NCI-H1694 treated with DMSO at 0.1 percent for 48 hours (cell line): Measurements from ENCODE around the gene CTNNA3.
"Not testable (repeated sequence)": the region's sequence is repeated elsewhere in the genome, so short reads cannot be mapped to it uniquely, and the experiment has no call there.

Source experiments
- DNase-seq: peaks from one replicate; lab custom pipeline; 2025; lab: John Stamatoyannopoulos, UW

The CTNNA3 gene

GRCh38 chr10:67602268-67602950, 93.6 kb downstream of the CTNNA3 start:
- no peak for DNase-seq

GRCh38 chr10:67599597-67599996, 96.4 kb downstream of the CTNNA3 start:
- no peak for DNase-seq

GRCh38 chr10:67596641-67597040, 99.4 kb downstream of the CTNNA3 start:
- DNase-seq, result no peak

GRCh38 chr10:67587771-67588170, 108.2 kb downstream of the CTNNA3 start:
- DNase-seq, result no peak

GRCh38 chr10:67575532-67575931, 120.5 kb downstream of the CTNNA3 start:
- no peak for DNase-seq

GRCh38 chr10:67573484-67573883, 122.5 kb downstream of the CTNNA3 start:
- DNase-seq, result no peak

- DNase-seq, result no peak
Measured at GRCh38 chr10:67571503-67571902, 124.5 kb downstream of the CTNNA3 start.

GRCh38 chr10:67558311-67558710, 137.7 kb downstream of the CTNNA3 start:
- DNase-seq, result not testable (repeated sequence)

GRCh38 chr10:67553254-67553653, 142.7 kb downstream of the CTNNA3 start:
- no peak for DNase-seq

GRCh38 chr10:67550838-67551402, 145.1 kb downstream of the CTNNA3 start:
- DNase-seq, result no peak

- DNase-seq, result no peak
Measured at GRCh38 chr10:67550046-67550445, 145.9 kb downstream of the CTNNA3 start.

GRCh38 chr10:67549390-67549789, 146.6 kb downstream of the CTNNA3 start:
- no peak for DNase-seq

GRCh38 chr10:67541411-67541810, 154.6 kb downstream of the CTNNA3 start:
- no peak for DNase-seq

- no peak for DNase-seq
Measured at GRCh38 chr10:67539312-67539711, 156.7 kb downstream of the CTNNA3 start.

- no peak for DNase-seq
Measured at GRCh38 chr10:67537906-67538305, 158.1 kb downstream of the CTNNA3 start.

GRCh38 chr10:67533376-67533775, 162.6 kb downstream of the CTNNA3 start:
- no peak for DNase-seq

- DNase-seq, result not testable (repeated sequence)
Measured at GRCh38 chr10:67530990-67531389, 165.0 kb downstream of the CTNNA3 start.

- DNase-seq, result no peak
Measured at GRCh38 chr10:67527351-67527750, 168.6 kb downstream of the CTNNA3 start.

- DNase-seq, result no peak
Measured at GRCh38 chr10:67521546-67521945, 174.4 kb downstream of the CTNNA3 start.

GRCh38 chr10:67520924-67521520, 175.0 kb downstream of the CTNNA3 start:
- peak; percentile 4 for DNase-seq

- no peak for DNase-seq
Measured at GRCh38 chr10:67519434-67519833, 176.6 kb downstream of the CTNNA3 start.

- no peak for DNase-seq
Measured at GRCh38 chr10:67518756-67519155, 177.2 kb downstream of the CTNNA3 start.

GRCh38 chr10:67518043-67518442, 178.0 kb downstream of the CTNNA3 start:
- no peak for DNase-seq

- DNase-seq, result no peak
Measured at GRCh38 chr10:67506757-67507091, 189.3 kb downstream of the CTNNA3 start.
